GM21737 (cell line): ENCODE data around the gene NTHL1.

ENCODE experiments used
- ATAC-seq: cut with Tn5 transposase; IDR thresholded peaks from one replicate; pipeline ENCODE4 v1.9.1; 2021; ENCODE audit warnings: mild to moderate bottlenecking, moderate library complexity; ENCODE audit not compliant: unreplicated experiment

The NTHL1 gene

GRCh38 chr16:1998360-1998835 is 49.2 kb downstream of the NTHL1 start:
- no peak for ATAC-seq

DNA sequence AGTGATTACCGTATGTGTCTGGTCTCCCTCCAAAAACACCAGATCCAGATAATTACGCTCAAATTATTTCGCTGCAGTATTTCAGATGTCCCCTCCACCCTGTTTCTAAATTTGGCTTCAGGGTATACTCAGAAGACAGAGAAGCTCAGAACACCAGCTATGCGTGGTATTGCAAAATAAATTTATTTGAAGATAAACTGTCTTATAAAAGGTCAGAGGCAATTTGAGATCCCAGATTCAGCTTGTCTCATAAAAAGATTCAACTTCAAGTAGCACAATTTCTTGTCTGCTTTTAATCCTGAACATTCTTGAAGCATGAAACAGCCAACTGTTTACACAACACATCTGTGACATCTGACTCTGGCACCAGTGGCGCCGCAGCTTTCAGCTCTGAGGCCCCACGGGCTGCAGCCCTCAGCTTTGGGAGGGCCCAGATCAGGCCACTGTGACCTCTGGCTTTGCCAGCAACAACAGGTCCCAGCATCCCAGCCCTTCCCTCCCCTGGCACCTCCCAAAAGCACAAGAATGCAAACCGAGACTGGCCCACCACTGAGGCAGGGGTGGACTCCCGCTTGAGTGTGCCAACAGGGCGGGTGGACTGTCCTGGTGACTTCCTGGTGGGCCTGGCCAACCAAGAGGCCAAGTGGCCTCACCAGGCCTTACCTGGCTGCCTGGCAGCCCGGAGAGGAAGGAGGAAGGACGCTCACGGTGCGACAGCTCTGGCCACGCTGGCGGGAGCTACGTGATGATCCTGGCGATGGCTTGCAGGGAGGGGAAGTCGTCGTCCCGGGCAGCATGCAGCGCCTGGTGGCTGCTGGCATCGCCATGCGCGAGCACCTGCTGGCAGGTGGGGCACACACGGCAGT is 49.9 kb downstream of the NTHL1 start:
- no peak for ATAC-seq

DNA sequence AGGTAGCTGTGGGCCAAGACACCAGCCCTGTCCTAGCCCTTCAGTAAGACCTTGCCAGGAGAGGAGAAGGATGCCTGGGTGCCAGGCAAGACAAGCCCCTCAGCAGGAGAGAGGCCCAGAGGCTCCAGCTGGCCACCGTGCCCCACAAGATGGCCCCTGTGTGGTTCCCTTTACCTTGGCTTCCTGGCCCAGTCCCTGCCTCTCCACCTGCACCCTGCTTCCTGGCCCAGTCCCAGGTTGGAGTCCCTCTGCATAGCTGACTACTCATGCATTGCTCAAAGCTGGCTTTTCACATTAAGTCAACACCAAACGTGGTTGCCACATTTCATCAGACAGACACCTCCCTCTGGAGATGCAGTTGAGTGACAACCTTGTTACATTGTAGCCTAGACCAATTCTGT is 53.9 kb downstream of the NTHL1 start:
- no peak for ATAC-seq

DNA sequence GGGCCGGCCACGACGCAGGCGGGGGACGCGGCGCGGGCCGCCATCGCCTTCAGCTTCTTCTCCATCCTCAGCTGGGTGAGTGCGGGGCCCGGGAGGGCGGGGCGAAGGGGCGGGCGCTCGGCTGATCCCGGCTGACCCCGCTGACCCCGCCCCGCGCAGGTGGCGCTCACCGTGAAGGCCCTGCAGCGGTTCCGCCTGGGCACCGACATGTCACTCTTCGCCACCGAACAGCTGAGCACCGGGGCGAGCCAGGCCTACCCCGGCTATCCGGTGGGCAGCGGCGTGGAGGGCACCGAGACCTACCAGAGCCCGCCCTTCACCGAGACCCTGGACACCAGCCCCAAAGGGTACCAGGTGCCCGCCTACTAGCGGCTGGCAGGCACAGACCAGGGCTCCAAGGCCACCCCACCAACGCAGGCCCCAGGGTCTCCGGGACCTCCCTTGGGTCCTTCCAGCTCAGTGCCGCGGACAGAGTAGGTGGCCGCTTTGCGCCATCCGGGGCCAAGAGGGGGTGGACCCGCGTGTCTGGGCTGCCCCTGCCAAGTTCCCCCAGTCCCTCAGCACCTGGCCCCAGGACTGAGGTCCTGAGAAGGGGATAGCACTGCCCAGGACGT is 54.8 kb downstream of the NTHL1 start:
- ATAC-seq, result no peak

GRCh38 chr16:1991948-1992703 is 55.5 kb downstream of the NTHL1 start:
- peak; percentile 42 for ATAC-seq

DNA sequence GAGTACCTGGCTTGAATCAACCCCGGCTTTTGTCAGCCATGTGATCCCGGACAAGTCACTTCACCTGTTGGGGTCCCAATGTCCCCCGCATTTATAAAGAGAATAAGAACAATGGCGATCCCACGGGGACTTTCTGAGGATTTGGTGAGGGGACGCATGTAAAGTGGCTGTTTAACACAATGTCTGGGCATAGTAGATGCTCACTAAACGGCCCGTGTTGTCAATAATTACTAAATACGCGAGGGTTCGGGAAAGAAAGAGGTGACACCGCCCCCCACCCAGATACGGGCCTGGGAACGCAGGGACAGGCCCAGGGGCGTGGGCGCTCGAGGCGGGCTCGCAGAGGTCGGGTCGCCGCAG is 56.1 kb downstream of the NTHL1 start:
- no peak for ATAC-seq

GRCh38 chr16:1991135-1991551 is 56.5 kb downstream of the NTHL1 start:
- peak; percentile 33 for ATAC-seq

DNA sequence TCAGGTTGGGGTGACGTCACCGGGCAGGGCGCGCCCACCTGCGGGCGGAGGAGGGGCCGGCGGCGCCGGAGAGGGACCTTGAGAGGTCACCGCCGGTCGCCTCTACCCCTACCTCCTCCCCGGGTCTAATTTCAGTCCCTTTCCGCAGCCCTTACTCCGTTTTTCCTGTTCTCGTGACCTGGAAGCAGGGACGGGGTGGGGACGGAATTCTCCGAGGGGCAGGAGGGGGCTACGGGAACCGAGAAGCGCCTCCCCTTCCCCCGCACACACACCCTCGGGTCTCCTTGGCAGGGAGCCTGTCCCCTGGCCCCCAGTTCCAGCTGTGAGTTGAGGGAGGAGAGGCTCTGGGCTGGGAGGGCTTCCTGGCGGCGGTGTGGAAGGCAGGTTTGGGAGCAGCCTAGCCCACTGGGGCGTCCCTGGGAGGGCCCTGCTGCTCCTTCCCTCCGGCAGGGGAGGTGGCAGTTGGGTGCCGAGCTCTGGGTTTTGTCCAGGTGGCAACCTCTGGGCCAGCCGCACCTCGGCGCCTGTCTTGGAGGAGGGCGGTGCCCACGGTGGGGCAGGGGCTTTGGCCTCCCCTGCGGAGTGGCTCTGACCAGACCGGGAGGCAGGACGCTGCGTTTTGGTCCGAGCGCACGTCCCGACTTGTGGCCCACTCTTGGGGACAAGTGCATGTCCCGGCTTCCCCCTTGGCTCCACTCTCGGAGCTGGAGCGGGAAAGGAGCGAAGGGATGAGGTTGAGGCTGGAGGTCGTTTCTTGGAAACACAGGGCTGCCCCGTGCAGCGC is 57.1 kb downstream of the NTHL1 start:
- no peak for ATAC-seq

DNA sequence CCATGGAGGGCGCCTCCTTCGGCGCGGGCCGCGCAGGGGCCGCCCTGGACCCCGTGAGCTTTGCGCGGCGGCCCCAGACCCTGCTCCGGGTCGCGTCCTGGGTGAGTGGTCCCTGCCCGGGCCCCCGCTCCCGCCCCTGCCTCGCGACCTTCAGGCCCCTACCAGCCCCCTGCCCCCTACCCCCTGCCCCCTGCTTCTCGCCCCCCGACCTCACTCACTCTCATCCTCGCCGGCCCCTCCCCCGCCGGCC is 57.6 kb downstream of the NTHL1 start:
- no peak for ATAC-seq
